MCF 10A (cell line): ENCODE results near the gene C16orf96. TPM values are rescaled to one million over a fixed set of nuclear protein-coding genes. Genes with fewer than 3 reads are reported as not detected.

ENCODE experiments used
- BruUV-seq: library from RNA; stranded (reverse); fragments of 400-500 nt; replicated peaks from 2 replicates; lab custom pipeline; 2021; lab: Mats Ljungman, UMichigan
- CTCF ChIA-PET: fragments of 300-600 bp; sonication (Branson Sonifier 250); formaldehyde crosslinking; extraction: SDS; loops from one replicate; lab custom pipeline; 2021; ENCODE audit warnings: antibody characterized with exemption, inconsistent platforms; lab: Yijun Ruan, JAX
- POLR2A ChIA-PET: fragments of 300-600, 350-650 bp; sonication (Branson Sonifier 250); formaldehyde crosslinking; extraction: SDS; loops from one replicate; lab custom pipeline; 2020; ENCODE audit warnings: antibody characterized with exemption, inconsistent platforms; lab: Yijun Ruan, JAX
- DNase-seq: peaks from one replicate; pipeline ENCODE4 v3.0.0-alpha.2; 2018; ENCODE audit not compliant: unreplicated experiment
- H3K27ac Mint-ChIP-seq: one replicate; pipeline ENCODE4 v1.8.0; 2022; ENCODE audit warnings: mild to moderate bottlenecking, low read depth, mixed read lengths; ENCODE audit not compliant: unreplicated experiment
- H3K27me3 Mint-ChIP-seq: one replicate; pipeline ENCODE4 v1.8.0; 2022; ENCODE audit warnings: mixed read lengths; ENCODE audit not compliant: insufficient read depth, unreplicated experiment
- H3K36me3 Mint-ChIP-seq: one replicate; pipeline ENCODE4 v1.8.0; 2022; ENCODE audit warnings: mild to moderate bottlenecking, moderate library complexity, mixed read lengths; ENCODE audit not compliant: insufficient read depth, unreplicated experiment
- H3K4me1 Mint-ChIP-seq: one replicate; pipeline ENCODE4 v1.8.0; 2022; ENCODE audit warnings: mixed read lengths; ENCODE audit not compliant: insufficient read depth, unreplicated experiment
- H3K4me3 Mint-ChIP-seq: one replicate; pipeline ENCODE4 v1.8.0; 2022; ENCODE audit warnings: mild to moderate bottlenecking, moderate library complexity, mixed read lengths; ENCODE audit not compliant: unreplicated experiment
- H3K9me3 Mint-ChIP-seq: one replicate; pipeline ENCODE4 v1.8.0; 2022; ENCODE audit warnings: mixed read lengths; ENCODE audit not compliant: unreplicated experiment
- intact Hi-C: fragments of 100-400 bp; cut with micrococcal nuclease; formaldehyde crosslinking; loops from 2 replicates; pipeline ENCODE4 v1.14.1; 2022
- total RNA-seq: library from RNA; stranded (reverse); gene quantifications from 2 replicates; pipeline ENCODE4 v1.2.3, GENCODE V29; 2022
- TF ChIP-seq, protein P1 (sequence below): fragments of 200-600 bp; IDR thresholded peaks from one replicate; pipeline ENCODE4 v1.8.0; 2022; ENCODE audit warnings: antibody characterized with exemption, mild to moderate bottlenecking; ENCODE audit not compliant: unreplicated experiment

C16orf96 gene
- total RNA-seq, 1 experiment from 2014 or later = not detected

- Mint-ChIP-seq H3K4me1 (no peaks in the 10 kb centered on the region), H3K27me3 (peaks cover 10% of the 10 kb centered on the region), H3K9me3 (no peaks in the 10 kb centered on the region), H3K4me3 (no peak overlapping the region), H3K27ac (no peak overlapping the region), H3K36me3 (no peaks in the 10 kb centered on the region)
- ChIA-PET POLR2A (interaction anchor here (0.6 to 1.1 kb wide), 3 partner anchors 21 to 57 kb away, joined by 3 to 4 read pairs (median 4); no protein-coding TSS in a partner anchor), CTCF (interaction anchor here (0.6 to 2.2 kb wide), 7 partner anchors 8 to 1512 kb away, joined by 3 to 8 read pairs (median 4); no protein-coding TSS in a partner anchor)
- intact Hi-C loops = no loop called here
- TF ChIP-seq, protein P1, sequence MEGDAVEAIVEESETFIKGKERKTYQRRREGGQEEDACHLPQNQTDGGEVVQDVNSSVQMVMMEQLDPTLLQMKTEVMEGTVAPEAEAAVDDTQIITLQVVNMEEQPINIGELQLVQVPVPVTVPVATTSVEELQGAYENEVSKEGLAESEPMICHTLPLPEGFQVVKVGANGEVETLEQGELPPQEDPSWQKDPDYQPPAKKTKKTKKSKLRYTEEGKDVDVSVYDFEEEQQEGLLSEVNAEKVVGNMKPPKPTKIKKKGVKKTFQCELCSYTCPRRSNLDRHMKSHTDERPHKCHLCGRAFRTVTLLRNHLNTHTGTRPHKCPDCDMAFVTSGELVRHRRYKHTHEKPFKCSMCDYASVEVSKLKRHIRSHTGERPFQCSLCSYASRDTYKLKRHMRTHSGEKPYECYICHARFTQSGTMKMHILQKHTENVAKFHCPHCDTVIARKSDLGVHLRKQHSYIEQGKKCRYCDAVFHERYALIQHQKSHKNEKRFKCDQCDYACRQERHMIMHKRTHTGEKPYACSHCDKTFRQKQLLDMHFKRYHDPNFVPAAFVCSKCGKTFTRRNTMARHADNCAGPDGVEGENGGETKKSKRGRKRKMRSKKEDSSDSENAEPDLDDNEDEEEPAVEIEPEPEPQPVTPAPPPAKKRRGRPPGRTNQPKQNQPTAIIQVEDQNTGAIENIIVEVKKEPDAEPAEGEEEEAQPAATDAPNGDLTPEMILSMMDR = no peak
- no TSS peak for BruUV-seq
- no peak for DNase-seq
These were observed 440 bp downstream of the C16orf96 start for GRCh38 chr16:4556580-4556979.

- H3K36me3 Mint-ChIP-seq = no peaks in the 10 kb centered on the region
- CTCF ChIA-PET = interaction anchor here (0.7 to 2.2 kb wide), 4 partner anchors 10 to 50 kb away, joined by 3 to 8 read pairs (median 4); no protein-coding TSS in a partner anchor
- H3K4me3 Mint-ChIP-seq = no peak overlapping the region
- TF ChIP-seq, protein P1 = no peak
- no TSS peak for BruUV-seq
- no peaks in the 10 kb centered on the region for H3K9me3 Mint-ChIP-seq
- no peaks in the 10 kb centered on the region for H3K27me3 Mint-ChIP-seq
- no peak overlapping the region for H3K27ac Mint-ChIP-seq
- intact Hi-C loops = no loop called here
- DNase-seq = no peak
- POLR2A ChIA-PET = no interaction called here
- H3K4me1 Mint-ChIP-seq = no peaks in the 10 kb centered on the region
These were observed 1.8 kb downstream of the C16orf96 start for GRCh38 chr16:4557973-4558372.

DNA sequence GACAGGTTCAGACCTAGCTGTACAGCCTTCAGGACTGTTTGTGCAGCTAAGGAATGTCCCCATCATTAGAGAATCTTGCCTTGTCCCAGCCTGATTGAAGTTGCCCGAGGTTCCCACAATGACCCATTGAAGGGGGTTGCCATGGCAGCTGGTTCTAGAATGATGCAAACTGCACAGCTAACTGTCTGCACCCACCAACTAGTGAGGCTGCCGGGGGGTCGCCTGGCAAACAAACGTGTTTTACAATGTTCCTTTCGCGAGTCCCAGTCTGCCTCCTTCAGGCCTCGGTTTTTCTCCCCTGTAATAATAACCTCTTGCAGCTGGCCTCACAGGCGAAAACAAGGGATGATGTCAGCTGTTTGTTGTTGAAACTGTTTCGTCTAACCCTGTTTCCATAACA lies 5.5 kb downstream of the C16orf96 start:
- Mint-ChIP-seq H3K27ac (no peak overlapping the region), H3K9me3 (no peaks in the 10 kb centered on the region), H3K4me3 (no peak overlapping the region), H3K27me3 (no peaks in the 10 kb centered on the region), H3K4me1 (no peaks in the 10 kb centered on the region), H3K36me3 (no peaks in the 10 kb centered on the region)
- ChIA-PET POLR2A (no interaction called here), CTCF (interaction anchor here (0.6 to 1.9 kb wide), 3 partner anchors 11 to 14 kb away, joined by 3 to 5 read pairs (median 3); no protein-coding TSS in a partner anchor)
- TF ChIP-seq, protein P1 = no peak
- no peak for DNase-seq
- intact Hi-C loops = no loop called here
- no TSS peak for BruUV-seq

DNA sequence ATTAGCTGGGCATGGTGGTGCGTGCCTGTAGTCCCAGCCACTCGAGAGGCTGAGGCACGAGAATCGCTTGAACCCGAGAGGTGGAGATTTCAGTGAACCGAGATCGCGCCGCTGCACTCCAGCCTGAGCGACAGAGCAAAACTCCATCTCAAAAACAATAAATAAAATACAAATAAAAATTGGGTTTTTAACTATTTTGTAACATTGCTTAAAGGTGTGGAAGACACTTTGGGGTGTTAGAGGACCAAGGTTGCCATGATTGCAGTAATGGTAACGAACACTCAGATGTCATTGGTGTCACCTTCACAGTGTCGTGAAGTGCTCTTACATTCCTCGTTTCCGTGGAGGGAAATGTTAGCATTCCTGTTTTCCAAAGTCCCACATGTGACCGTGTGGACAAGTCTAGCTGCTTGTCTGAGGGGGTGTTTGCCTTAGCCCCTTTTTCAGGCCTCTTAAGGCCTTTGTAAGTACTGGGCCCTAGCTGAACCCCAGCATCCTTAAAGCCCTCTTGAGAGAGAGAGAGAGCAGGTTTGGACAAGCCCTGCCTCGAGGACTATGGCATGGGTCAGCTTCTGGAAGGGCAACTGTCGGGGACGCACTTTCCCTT lies 8.6 kb downstream of the C16orf96 start:
- CTCF ChIA-PET = interaction anchor here (0.9 to 1.7 kb wide), 2 partner anchors 21 to 47 kb away, joined by 3 to 5 read pairs; no protein-coding TSS in a partner anchor
- H3K4me1 Mint-ChIP-seq = no peaks in the 10 kb centered on the region
- POLR2A ChIA-PET = no interaction called here
- intact Hi-C loops = no loop called here
- TF ChIP-seq, protein P1 = no peak
- no peaks in the 10 kb centered on the region for H3K36me3 Mint-ChIP-seq
- no peaks in the 10 kb centered on the region for H3K27me3 Mint-ChIP-seq
- no TSS peak for BruUV-seq
- no peak overlapping the region for H3K4me3 Mint-ChIP-seq
- no peaks in the 10 kb centered on the region for H3K9me3 Mint-ChIP-seq
- no peak for DNase-seq
- no peak overlapping the region for H3K27ac Mint-ChIP-seq
